ENCODE results near the gene LOXHD1.

- TF ChIP-seq CTCF (tag by site-specific recombination; IDR thresholded peaks at IDR 0.05) (no peak), PRDM1 (tag by site-specific recombination; IDR thresholded peaks at IDR 0.05) (no peak), ZNF560 (tag by site-specific recombination; IDR thresholded peaks at IDR 0.05; ENCODE audit: borderline replicate concordance) (no peak), ZNF274 (IDR thresholded peaks at IDR 0.05; ENCODE audit: low read length) (no peak), ZNF274 (tag by site-specific recombination; IDR thresholded peaks at IDR 0.05; ENCODE audit: borderline replicate concordance) (no peak), KLF10 (tag by site-specific recombination; IDR thresholded peaks at IDR 0.05) (no peak), ZNF311 (tag by site-specific recombination; IDR thresholded peaks at IDR 0.05; ENCODE audit: borderline replicate concordance) (no peak), MYNN (tag by site-specific recombination; IDR thresholded peaks at IDR 0.05; ENCODE audit: borderline replicate concordance) (no peak), ZNF404 (tag by site-specific recombination; IDR thresholded peaks at IDR 0.05) (no peak), YY1 (tag by site-specific recombination; IDR thresholded peaks at IDR 0.05) (no peak)
- TF ChIP-seq, protein P1, sequence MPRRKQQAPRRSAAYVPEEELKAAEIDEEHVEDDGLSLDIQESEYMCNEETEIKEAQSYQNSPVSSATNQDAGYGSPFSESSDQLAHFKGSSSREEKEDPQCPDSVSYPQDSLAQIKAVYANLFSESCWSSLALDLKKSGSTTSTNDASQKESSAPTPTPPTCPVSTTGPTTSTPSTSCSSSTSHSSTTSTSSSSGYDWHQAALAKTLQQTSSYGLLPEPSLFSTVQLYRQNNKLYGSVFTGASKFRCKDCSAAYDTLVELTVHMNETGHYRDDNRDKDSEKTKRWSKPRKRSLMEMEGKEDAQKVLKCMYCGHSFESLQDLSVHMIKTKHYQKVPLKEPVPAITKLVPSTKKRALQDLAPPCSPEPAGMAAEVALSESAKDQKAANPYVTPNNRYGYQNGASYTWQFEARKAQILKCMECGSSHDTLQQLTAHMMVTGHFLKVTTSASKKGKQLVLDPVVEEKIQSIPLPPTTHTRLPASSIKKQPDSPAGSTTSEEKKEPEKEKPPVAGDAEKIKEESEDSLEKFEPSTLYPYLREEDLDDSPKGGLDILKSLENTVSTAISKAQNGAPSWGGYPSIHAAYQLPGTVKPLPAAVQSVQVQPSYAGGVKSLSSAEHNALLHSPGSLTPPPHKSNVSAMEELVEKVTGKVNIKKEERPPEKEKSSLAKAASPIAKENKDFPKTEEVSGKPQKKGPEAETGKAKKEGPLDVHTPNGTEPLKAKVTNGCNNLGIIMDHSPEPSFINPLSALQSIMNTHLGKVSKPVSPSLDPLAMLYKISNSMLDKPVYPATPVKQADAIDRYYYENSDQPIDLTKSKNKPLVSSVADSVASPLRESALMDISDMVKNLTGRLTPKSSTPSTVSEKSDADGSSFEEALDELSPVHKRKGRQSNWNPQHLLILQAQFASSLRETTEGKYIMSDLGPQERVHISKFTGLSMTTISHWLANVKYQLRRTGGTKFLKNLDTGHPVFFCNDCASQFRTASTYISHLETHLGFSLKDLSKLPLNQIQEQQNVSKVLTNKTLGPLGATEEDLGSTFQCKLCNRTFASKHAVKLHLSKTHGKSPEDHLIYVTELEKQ (tag by site-specific recombination; IDR thresholded peaks at IDR 0.05; ENCODE audit: borderline replicate concordance): no peak
Measured at GRCh38 chr18:46693996-46694395, 37.0 kb upstream of the LOXHD1 start.

Data from HEK293 (cell line).